ENCODE results near the gene FGF5.
A peak's percentile ranks its signal among the peaks of the same experiment; 100 is the strongest.
"Not testable (repeated sequence)": the region's sequence is repeated elsewhere in the genome, so short reads cannot be mapped to it uniquely, and the experiment has no call there.

FGF5 gene

GRCh38 chr4:80255329-80256095, 11.0 kb upstream of the FGF5 start:
- no peak for DNase-seq

GRCh38 chr4:80257851-80258250, 8.6 kb upstream of the FGF5 start:
- DNase-seq, result no peak

GRCh38 chr4:80259012-80259411, 7.5 kb upstream of the FGF5 start:
- no peak for DNase-seq

GRCh38 chr4:80259817-80260216, 6.6 kb upstream of the FGF5 start:
- DNase-seq, result no peak

GRCh38 chr4:80261989-80262600, 4.4 kb upstream of the FGF5 start:
- peak in 1 of 2 experiments; percentile 22 for DNase-seq

GRCh38 chr4:80263541-80264351, 2.7 kb upstream of the FGF5 start:
- DNase-seq, result no peak

- DNase-seq, result no peak
Observed at GRCh38 chr4:80264352-80264647, 2.2 kb upstream of the FGF5 start.

GRCh38 chr4:80264825-80265224, 1.6 kb upstream of the FGF5 start:
- no peak for DNase-seq

- peak in 1 of 2 experiments; percentile 4 for DNase-seq
Observed at GRCh38 chr4:80265571-80266252, 752 bp upstream of the FGF5 start.

GRCh38 chr4:80266902-80267380, 477 bp downstream of the FGF5 start:
- peak in 1 of 2 experiments; percentile 25 for DNase-seq

GRCh38 chr4:80268081-80268823, 1.8 kb downstream of the FGF5 start:
- peak in 1 of 2 experiments; percentile 30 for DNase-seq

- DNase-seq, result no peak
Observed at GRCh38 chr4:80268936-80269335, 2.5 kb downstream of the FGF5 start.

- no peak for DNase-seq
Observed at GRCh38 chr4:80270321-80270720, 3.9 kb downstream of the FGF5 start.

GRCh38 chr4:80270868-80271267, 4.4 kb downstream of the FGF5 start:
- DNase-seq, result no peak

- no peak for DNase-seq
Observed at GRCh38 chr4:80271801-80272200, 5.3 kb downstream of the FGF5 start.

GRCh38 chr4:80276931-80277330, 10.5 kb downstream of the FGF5 start:
- DNase-seq, result no peak

GRCh38 chr4:80279751-80280150, 13.3 kb downstream of the FGF5 start:
- DNase-seq, result no peak

GRCh38 chr4:80286451-80286850, 20.0 kb downstream of the FGF5 start:
- no peak for DNase-seq

- DNase-seq, result not testable (repeated sequence)
Observed at GRCh38 chr4:80290665-80291064, 24.2 kb downstream of the FGF5 start.

- DNase-seq, result no peak
Observed at GRCh38 chr4:80294206-80294605, 27.7 kb downstream of the FGF5 start.

GRCh38 chr4:80295336-80295735, 28.9 kb downstream of the FGF5 start:
- DNase-seq, result no peak

- no peak for DNase-seq
Observed at GRCh38 chr4:80295826-80296225, 29.4 kb downstream of the FGF5 start.
